GM19238 (cell line): Measurements from ENCODE around the gene HOXB8.

Experiments
- DNase-seq: peaks from one replicate; pipeline ENCODE4 v3.0.0; 2011; ENCODE audit warnings: low spot score; ENCODE audit not compliant: insufficient read length

Gene HOXB8

DNA sequence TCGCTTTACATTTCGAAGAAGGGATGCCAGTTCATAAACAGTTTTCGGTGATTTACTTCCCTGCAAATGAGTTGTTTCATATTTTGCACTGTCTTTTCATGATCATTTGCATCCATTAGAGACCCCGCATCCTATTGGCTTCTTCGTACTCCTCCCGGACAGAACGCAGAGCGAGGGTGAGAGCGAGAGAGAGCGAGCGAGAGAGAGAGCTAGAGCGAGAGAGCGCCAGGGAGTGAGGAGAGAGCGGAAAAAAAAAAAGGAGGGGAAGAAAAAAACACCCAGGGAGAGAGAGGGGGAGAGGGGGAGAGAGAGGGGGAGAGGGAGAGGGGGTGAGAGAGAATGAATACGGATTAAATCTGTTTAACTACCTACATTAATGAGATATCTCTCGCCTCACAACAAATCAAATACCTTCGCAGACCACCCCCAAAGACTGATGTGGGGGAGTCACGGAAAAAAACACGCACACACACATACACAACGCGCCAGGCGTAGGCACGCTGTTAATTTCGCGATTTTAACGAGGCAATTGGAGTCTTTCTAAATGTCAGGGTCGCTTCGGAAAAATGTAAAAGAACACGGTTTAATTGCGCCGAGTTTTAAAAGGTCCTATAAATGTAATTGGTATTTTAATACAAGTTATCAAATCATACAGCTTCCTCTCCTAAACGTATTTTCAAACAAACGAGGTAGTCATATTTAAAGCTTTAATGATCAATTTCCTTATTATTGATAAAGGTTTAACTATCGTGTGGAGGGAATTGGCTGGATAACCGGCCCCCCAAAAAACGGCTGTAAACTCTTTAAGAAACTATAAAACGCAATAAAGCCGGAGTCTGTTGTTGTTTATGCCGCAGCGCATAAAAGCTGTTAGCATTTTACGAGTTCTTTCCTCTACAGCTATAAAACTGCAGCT lies at the start of gene HOXB8:
HOXB8 (minus strand) TSS at position 246 of the 916 bp plus-strand sequence. CDS start 588 bp downstream, outside the sequence.
- no peak for DNase-seq

DNA sequence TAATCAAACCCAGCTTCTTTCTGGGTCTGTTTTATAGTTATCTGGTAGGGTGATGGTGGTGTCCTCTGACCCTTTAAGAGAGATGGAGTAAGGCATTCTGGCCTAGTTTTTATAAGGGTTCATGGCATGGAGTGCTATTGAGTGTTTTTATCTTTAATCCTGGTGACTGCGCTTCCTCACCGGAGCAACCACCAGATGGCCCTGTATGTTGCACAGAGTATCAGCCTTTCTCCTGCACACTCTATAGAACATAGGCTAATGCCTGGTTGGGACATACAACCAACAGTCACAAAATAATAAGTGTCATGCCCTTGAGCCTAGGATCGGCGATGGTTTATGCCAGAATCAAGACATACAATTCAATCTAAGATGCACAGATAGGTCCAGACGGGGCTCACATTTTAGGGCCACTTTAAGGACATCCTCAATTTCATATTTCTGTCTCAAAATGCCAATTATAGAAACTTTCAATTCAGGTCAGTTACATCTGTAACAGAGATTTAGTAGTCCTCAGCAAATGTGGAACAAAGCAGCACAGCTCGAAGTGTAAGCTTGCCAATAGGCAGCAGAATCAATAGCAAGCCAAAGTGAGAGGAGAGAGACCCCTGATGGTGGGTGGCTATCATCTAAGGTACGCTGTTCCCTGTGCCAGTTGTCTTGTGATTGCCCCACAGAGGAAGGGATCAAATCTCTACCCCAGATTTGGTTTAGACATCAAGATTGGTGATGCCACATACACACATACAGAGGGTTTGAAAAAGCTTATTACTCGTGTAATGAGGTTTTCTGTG lies 48.2 kb upstream of the HOXB8 start:
- no peak for DNase-seq

DNA sequence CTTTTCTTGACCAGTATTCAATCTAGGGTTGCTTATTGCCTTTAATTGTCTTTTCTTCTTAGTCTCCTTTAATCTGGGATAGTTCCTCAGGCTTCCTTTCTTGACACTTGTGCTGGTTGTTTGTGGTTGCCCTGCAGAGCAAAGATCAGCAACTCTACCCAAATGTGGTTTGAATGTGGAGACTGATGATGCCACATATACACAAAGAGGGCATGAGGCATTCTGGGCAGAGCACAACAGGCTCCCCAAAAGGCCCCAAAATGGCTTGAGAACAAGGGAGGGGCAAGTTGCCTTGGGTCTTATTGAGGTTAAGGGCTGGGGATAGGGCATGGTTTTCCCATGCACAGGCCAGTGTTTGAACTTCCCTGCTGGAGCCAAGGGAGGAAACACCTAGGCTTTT lies 40.8 kb upstream of the HOXB8 start:
- no peak for DNase-seq

DNA sequence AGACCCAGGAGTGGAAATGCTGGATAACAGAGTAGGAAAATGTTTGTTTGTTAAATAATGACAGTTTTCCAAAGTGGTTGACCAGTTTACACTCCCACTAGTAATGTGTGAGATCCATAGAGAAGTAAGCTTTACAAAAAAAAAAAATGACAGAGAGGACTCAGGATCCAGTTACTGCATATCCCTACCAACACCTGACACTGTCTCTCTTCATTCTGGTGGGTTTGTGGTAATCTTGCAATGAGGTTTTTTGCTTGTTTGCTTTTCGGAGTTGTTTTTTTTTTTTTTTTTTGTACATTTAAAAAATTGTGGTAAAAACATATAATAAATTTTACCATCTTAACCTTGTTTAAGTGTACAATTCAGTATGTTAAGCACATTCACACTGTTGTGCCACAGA lies 34.6 kb upstream of the HOXB8 start:
- DNase-seq = no peak

DNA sequence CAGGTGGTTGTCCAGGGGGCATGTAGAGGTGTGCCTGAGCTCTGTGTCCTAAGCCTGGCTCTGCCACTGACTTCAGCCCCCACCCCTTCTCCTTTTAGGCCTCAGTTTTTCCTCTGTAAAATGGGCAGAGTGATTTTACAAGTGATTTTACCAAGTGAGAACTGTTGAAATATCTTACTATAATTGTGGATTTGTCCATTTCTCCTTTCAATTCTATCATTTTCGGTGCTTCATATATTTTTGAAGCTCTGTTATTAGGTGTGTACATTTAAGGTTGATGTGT lies 32.8 kb upstream of the HOXB8 start:
- DNase-seq = no peak

GRCh38 chr17:48647103-48647962 lies 32.2 kb upstream of the HOXB8 start:
- DNase-seq = no peak

- no peak for DNase-seq
Measured at GRCh38 chr17:48646183-48647102, 31.4 kb upstream of the HOXB8 start.

DNA sequence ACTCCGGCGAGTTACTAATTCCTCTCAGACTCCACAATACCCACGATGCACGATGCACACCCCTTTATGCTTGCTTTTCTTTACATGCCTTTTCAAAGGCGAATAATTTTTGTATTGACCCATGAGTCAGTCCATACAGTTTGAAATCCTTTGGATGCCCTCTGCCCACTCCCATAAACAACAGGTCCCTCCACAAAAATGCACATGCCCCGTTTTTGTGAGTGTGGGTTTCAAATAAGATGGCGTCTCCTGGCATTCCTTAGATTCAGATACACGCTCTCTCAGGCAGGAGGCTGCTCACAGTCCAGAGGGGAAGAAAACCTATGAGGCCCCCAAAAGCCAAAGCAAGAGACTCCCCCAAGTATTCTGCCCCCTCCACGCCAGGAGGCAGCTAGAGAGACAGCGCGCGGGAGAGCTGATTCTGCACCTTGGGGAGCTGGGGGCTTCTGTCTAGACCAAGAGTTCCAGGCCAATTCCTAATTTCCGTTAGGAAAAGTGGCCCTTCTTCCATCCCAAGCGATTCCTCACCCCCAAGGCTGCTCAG lies 30.6 kb upstream of the HOXB8 start:
- DNase-seq = no peak

DNA sequence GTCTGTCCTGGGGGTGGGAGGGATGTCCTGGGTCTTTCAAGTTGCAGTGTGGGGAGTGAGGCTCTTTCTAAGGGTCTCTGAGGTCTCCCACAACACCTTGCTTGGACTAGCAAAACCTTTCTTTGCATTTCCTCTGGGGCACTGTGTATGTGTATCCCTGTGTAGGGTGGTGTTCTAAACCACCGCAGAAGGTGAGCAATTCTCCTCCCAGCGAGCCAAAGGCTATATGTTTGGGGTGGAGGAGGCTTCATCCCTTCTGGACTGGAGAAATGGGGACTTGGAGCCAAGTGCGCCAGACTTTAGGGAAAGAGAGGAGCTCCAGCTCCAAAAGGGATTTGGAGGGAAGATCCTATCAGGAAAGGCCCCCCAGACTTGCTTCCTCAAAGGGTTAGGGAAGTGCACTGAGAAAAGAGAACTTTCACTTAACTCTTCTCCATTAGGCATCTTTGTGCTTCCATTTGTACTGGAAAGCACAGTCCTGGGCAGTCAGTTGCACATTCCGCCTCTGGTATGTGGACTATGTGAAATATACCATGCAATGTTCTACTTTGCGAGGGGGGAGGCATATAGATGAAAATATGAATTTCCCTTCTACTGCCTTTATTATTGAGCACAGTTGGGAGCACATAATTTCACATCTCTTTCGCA lies 29.9 kb upstream of the HOXB8 start:
- no peak for DNase-seq

DNA sequence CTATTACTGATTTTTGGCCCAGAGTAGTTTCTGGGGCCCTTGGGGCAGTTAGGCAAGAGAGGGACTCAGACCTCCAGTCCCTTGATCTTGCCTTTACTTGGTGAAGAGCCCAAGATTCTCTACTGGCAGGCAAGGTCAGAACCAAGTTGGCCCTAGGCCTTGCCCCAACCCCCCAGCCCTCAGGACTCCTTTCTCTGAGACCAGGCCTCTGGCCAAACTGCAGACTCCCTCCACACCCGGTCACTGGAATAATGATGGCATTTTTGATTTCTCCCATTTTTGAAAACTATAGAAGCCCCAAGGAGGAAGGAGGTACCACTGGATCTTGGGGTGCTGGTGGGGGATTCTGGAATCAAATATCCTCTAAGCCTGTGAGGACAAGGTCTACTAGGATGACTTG lies 29.1 kb upstream of the HOXB8 start:
- no peak for DNase-seq

DNA sequence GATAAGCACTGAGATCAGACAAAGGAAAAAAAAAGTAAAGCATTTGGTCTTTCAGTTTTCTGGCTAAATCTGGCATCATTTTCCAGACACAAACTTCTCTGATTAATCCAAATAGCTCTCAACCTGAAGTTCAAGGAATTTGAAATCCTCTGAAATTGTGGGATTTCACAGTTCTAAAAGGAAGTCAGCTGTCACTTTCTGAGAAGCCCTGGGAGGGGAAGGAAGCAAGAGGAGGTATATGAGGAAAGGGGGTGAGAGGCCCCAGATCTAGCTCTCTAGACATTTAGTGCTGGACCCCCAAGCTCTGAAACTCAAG lies 28.6 kb upstream of the HOXB8 start:
- no peak for DNase-seq

DNA sequence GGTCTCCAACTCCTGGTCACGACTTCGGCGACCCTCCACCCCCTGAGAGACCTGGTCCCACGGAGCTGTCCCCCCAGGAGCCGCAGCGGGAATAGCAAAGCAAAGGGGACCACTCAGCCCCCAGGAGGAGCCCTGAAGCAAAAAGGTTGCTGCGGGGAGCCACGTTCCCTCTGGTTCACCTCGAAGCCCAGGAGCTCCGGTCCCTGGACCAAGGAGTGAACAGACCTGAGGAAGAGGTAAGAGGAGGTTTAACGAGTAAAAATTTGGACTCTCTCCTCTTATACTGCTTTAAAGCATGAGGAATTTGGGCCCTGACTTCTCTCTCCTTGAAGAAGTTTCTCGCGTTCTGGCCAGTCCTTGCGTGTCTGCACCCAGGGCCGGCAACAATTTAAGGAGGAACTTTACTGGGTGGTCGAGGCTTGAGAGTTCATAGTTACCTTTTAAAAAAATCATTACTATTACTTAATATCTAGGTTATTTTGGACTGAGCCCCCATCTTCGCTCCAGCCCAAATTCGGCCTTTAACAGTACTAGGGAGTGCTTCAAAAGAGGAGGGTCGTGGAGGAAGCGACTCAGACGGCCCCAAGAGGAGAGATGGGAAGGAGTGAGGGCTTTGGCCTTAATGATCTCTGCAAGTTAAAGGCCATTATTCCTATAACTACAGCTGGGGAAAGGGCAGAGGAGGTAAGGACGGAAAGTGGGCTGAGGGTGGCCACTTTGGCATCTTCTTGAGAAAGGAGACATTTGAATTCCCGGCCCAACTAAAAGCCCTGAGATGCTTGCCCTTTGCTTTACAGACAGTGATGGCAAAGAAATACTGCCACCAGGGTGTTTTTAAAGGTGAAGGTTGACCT lies 28.0 kb upstream of the HOXB8 start:
- no peak for DNase-seq

DNA sequence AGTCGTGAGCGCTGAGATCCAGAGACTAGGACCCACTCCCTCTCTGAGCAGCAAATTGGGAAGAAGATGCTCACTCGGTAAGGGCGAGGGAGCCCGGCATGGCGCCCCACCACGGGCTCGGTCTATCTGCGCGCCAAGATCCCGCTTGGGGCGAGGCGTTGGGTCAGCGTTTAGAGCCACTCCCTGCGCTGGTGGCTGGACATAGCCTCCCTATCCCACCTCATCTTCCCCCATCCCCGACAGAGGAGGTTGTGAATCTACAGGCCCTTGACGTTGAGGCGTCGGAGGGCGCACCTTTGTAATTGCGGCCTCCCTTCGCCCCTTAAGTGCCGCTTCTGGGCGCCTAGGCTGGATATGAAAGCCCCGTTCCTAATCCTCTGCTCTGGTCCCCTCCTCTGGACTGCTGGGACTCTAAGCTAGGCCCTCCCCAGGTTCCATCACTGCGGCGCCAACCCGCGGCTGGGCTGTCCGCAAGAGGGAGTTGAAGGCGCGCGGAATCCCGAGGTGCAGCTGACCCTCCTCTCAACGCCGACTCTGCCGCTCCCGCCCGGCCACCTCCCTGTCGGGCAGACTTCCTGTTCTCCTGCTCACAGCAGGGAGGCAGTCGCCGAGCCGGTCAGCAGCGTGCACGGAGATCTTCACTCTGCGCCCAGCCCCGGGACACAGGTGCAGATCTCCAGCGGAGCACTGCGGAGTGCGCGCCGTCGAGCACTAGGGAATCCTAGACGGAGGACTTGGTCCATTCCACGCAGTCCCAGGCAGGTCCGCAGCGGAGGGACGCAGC lies 27.2 kb upstream of the HOXB8 start:
- DNase-seq = no peak

DNA sequence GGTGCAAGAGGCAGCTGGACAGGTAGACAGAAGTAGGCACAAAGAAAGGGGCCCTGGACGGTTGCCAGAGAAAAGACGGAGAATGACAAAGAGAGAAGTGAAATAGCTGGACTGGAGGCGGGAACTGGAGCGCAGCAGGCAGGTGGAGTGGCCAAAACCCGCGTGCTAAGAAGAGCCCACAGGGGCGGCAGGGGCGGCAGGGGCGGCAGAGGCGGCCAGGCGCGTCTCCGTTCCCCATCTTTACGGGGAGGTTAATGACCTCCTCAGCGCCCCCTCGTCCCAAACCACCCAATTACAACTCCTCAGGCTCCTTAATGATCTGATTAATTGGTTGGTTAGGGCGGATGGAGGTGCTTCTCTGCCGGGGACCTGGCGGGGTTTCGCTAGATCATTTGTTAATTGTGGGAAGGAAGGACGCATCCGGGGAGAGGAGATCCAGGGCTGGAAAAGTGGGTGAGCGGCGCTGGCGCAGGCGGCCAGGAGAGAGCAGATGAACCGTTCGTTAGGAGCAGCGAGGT lies 26.5 kb upstream of the HOXB8 start:
- DNase-seq = no peak

DNA sequence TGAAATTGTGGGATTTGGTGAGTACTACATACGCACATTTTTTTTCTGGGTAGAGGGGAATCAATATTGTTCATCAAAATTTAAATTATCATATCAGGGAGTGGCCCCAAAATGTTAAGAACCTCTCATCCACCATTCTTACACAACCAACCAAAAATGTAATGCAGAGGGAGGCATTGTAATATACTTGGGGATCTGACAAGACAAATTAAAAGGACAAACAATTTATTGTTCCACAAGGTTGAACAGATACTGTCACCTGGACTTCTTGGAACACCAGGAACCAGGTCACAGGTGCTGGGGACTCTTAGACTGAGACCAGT lies 25.7 kb upstream of the HOXB8 start:
- no peak for DNase-seq

DNA sequence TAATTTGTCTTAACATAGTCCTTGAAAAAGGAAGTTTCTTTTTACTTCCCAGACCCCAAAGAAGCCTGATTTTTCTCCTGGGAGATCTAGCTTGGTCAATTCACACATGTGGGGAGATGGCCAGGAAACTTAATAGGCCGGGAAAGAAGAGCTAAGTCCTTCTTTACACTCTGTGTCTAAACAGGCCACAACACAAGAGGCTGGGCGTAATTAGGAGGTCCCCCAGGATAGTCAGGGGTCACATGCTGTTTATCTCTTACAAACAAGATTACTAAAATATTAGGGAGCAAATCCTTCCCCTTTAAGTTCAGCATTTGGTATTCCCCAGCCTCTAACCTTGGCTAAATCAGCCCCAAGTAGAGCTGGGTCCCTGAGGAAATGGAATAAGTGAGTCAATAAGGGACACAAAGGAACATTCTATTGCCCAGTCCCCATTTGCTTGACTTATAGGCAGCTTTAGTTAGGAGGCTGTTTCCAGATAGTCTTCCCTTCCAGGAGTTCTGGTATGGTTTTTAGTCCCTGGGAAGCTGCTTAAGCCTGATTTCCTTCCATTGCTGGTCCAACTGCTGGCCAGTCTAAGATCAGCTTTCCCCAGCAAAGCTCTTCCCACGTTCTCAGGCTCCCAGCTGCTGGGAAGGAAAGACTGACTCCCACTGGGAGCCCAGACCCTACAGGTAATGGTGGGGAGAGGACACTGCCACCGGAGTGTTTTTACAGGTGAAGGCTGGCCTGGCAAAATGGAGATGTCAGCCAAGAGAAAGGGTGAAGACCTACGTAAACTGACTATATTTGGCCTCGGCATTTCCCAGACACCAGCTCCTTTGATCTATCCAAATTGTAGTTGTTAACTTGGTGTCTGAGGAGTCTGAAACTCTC lies 25.1 kb upstream of the HOXB8 start:
- no peak for DNase-seq

GRCh38 chr17:48639136-48639535 lies 24.0 kb upstream of the HOXB8 start:
- peak; percentile 0 for DNase-seq
